Activated CD4-positive, alpha-beta T cell treated with anti-CD3 and anti-CD28 coated beads, Interleukin-2, Interleukin-6, amounts not matched to agents 100 ng/mL and 50 ng/mL, durations not matched to agents 16 hours and 8 hours (primary cell): ENCODE data around the gene FRMPD2.
"Not testable (repeated sequence)": the region's sequence is repeated elsewhere in the genome, so short reads cannot be mapped to it uniquely, and the experiment has no call there.

ENCODE experiments used
- DNase-seq: peaks from one replicate; pipeline ENCODE4 v3.0.0-alpha.2; 2020

FRMPD2 gene

GRCh38 chr10:48289501-48290238, 15.2 kb upstream of the FRMPD2 start:
- peak; percentile 62 for DNase-seq

GRCh38 chr10:48288661-48289060, 14.2 kb upstream of the FRMPD2 start:
- no peak for DNase-seq

- peak; percentile 31 for DNase-seq
Observed at GRCh38 chr10:48287417-48288391, 13.2 kb upstream of the FRMPD2 start.

DNA sequence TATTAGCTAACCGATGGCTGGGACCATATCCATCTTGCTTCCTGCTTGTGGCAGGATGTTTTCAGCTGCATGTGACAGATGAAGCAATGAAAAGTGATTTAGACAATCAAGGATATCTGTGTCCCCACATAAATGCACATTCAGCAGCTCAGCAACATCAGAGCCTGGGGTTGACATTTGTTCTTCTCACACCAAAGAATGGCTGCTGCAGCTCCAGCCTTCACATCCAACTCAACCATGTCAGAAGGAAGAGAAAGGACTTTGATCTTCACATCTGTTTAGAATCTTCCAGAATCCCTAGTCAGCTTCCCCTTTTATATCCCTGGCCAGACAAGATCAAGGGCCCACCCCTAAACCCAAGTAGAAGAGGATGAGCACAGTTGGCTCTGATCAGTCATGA, 11.9 kb upstream of the FRMPD2 start:
- no peak for DNase-seq

GRCh38 chr10:48285710-48286109, 11.2 kb upstream of the FRMPD2 start:
- DNase-seq = no peak

- no peak for DNase-seq
Observed at GRCh38 chr10:48284811-48285210, 10.3 kb upstream of the FRMPD2 start.

DNA sequence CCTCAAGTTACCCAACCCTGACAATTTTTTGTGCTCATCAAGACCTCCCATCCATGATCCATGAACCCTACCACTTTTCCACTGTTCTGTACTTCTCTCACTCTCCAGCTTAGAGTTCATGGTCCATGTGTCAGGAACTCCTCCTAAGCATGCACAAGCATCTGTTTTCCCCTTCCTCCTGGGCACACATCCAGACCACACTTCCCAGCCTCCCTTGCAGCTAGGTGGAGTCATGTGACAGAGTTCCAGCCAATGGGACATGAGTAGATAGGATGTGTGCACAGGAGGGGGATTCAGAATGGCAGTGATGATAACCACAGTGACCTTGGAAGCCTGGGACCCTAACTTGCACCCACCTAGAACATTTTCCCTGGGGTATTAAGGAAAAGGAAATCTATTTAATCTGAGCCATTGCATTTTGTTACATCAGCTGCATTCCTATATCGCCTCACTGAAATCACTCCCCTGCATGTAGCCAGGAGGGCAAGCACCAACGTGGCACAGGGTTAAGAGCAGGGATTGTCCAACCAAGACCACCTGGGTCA, 9.6 kb upstream of the FRMPD2 start:
- no peak for DNase-seq

- DNase-seq = no peak
Observed at GRCh38 chr10:48282829-48283228, 8.3 kb upstream of the FRMPD2 start.

DNA sequence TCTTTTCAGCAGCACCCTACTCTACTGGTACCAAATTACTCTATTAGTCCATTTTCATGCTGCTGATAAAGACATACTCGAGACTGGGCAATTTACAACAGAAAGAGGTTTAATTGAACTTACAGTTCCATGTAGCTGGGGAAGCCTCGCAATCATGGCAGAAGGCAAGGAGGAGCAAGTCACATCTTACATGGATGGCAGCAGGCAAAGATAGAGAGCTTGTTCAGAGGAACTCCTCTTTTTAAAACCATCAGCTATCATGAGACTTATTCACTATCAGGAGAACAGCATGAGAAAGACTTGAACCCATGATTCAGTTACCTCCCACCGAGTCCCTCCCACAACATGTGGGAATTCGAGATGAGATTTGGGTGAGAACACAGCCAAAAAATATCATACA, 7.2 kb upstream of the FRMPD2 start:
- DNase-seq = not testable (repeated sequence)

DNA sequence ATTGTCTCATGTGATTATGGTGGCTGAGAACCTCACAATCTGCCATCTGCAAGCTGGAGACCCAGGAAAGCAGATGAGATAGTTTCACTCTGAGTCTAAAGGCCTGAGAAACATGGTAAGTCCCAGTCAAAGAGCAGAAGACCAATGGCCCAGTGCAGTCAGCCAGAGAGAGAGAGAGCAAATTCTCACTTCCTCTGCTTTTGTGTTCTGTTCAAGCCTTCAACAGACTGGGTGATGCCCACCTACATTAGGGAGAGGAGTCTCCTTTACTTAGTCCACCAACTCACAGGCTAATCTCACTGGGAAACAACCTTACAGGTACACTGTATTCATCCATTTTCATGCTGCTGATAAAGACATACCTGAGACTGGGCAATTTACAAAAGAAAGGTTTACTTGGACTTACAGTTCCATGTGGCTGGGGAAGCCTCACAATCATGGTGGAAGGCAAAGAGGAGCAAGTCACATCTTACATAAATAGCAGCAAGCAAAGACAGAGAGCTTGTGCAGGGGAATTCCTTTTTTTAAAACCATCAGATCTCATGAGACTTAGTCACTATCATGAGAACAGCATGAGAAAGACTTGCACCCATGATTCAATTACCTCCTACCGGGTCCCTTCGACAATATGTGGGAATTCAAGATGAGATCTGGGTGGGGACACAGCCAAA, 4.7 kb upstream of the FRMPD2 start:
- DNase-seq = no peak

DNA sequence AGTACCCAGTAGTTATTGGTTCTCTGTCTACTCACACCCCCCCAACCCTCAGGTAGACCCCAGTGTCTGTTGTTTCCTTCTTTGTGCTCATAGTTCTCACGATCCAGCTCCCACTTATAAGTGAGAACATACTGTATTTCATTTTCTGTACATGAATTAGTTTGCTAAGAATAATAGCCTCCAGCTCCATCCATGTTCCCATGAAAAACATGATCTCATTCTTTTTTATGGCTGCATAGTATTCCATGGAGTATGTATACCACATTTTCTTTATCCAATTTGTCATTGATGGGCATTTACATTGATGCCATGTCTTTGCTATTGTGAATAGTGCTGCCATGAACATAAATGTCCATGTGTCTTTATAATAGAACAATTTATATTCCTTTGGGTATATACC, 2.6 kb upstream of the FRMPD2 start:
- no peak for DNase-seq

DNA sequence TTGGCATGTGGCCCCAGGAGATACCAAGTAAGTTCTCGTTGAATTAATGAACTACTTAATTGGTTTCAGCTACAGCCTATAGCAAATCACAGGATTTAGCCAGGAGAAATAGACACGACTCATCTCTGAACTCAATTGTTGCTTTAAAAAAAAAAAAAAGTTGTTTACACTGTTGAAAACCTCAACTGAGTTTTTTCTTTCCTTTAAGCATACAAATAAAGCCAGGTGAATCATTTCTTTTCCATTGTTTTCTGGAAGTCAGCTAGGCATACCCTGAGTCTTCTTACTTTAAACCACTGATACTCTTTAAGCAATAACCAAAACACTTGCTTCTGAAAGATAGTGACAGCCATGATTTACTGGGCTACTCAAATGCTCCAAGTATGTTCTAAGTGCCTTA, 755 bp downstream of the FRMPD2 start:
- DNase-seq = no peak

DNA sequence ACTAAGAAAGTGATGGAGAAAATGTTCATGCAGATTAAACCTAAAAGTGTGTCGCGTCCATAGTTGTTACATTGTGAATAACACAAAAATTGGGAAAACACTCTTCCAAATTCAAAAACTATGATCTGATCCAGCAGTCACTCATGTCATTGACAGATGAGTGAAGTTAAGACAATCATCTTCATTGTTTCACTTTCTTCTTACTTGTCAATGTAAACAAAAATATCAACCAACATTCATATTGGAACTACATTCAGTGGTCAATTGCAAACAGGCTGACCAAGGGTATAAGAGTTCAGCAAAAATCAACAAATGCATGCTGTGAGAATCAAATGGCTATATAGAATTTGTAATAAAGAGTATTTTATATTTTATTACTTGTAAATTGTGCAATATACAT, 1.8 kb downstream of the FRMPD2 start:
- no peak for DNase-seq

GRCh38 chr10:48271047-48271730, 3.3 kb downstream of the FRMPD2 start:
- DNase-seq = no peak

DNA sequence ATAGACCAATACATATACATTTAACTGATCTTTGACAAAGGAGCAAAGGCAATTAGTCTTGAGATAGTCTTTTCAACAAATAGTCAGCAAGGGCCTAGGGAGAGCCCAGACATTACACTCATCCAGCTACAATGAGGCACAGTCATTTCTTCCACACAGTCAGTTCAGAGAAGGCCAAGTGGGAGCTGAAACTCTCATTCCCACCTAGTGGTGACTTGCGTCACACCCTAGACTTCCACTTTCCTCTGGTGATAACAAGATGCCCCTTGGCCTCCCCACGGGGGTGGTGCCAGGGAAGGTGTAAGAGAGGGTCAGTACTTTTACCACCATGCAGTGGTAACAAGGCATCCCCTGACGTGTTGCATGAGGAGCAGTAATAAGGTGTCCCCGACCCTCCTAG, 8.0 kb downstream of the FRMPD2 start:
- peak; percentile 16 for DNase-seq

GRCh38 chr10:48258105-48258504, 16.4 kb downstream of the FRMPD2 start:
- no peak for DNase-seq

GRCh38 chr10:48257407-48257961, 17.0 kb downstream of the FRMPD2 start:
- DNase-seq = no peak

DNA sequence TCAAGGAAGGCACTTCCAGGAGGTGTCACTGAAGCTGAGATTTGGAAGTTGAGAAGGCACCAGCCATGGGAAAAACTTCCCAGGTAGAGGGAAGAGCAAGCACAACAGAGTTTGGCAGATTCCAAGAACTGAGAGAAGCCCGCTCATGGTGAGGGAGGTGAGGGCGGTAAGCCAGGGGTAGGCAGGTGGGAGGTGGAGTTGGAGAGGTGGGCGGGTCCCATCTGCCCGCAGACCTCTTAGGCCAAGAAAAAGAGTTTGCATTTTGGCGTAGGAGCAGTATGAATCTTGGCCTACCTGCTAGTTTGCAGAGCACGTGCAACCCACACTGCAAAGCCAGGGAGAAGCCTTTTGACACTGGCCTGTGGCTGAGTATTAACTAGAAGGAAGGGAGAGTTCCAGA, 18.8 kb downstream of the FRMPD2 start:
- DNase-seq = no peak

DNA sequence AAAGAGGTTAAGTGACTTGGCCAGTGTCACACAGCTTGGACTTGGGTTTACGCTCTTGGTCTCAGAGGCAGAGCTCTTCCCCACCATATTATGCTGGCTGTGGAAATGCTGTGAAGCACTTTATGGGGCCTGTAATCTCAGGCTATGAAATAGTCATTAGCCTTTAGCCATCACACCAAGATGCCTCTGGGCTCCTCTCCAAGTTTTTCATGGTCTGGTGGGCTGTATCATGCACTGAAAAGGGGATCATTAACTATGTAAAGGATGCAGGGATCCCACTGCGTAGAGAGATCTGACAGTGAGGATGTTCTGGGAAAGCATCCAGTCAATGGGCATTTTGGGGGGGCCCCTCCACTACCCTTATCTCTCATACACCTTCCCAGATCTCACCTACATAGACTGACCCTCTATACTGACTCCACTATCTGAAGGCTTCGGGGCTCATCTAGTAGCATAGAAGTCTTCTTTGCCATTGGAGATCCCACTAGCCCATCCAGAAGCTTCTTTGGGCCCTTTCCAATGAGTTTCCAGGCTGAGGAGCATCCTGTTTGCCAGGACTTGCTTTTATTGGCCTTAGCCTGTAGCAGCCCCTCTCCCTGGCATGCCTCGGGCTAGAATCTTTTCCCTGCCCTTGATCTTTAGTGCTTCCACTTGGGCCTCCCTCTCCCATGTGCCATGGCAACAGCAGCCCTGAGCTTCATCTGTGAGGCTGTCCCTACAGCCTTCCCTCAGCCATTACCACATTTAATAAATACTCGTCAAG, 19.6 kb downstream of the FRMPD2 start:
- no peak for DNase-seq

DNA sequence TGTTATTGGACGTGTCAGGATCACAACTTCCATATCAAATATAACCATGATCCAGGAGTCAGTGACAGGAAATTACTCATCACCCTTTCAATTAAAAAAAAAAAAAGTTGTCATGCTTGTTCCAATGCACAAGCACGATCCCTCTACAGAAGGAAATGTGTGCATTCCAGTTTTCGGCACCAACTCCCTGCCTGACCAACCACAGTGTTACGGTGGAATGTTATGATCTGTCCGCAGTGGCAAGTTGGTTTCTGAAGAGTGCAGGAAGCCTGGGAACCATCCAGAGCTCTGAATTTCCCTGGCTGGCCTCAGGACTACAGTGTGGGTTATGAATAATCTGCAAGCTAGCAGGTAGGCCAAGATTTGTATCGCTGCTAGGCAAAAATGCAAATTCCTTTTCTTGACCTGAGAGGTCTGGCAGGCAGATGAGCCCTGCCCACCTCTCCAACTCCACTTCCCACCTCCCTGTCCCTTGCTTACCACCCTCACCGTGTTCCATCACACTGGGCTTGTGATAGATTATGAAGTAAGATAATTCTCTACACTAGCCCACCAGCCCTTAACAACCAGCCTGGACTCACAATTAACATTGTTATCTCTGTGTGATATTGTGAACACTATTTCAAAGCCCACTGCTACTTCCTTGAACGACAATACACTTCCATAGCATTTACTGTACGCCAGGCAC, 20.4 kb downstream of the FRMPD2 start:
- no peak for DNase-seq

DNA sequence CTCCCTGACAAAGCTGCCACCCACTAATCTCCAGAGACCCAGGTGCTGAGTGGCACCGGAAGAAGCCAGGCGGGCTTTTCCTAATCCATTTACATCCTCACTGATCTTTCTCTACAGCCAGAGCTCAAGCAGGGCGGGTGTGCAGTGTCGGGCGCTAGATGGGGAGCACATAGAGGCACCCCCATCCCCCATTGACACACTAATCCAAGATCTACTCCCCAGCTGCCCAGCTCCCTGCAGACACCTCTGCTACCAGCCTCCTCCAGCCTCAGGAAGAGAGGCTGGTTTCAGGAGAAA, 22.2 kb downstream of the FRMPD2 start:
- DNase-seq = no peak
